IMR-90 (cell line): ENCODE data around the gene TRAPPC8. TPM values are rescaled to one million over a fixed set of nuclear protein-coding genes. Genes with fewer than 3 reads are reported as not detected.

ENCODE experiments used
- ATAC-seq: fragments of 200-7000 bp; cut with Tn5 transposase; 2 replicates; pipeline ENCODE4 v1.9.1; 2020; ENCODE audit warnings: low read depth, mild to moderate bottlenecking, moderate library complexity
- BruUV-seq: library from RNA; stranded (reverse); fragments of 400-500 nt; replicated peaks from 2 replicates; lab custom pipeline; 2021; lab: Mats Ljungman, UMichigan
- CTCF ChIA-PET: fragments of 300-600 bp; formaldehyde crosslinking; extraction: SDS; loops from one replicate; lab custom pipeline; 2021; ENCODE audit warnings: antibody characterized with exemption; lab: Yijun Ruan, JAX
- POLR2A ChIA-PET: fragments of 300-600 bp; sonication (Branson Sonifier 250); formaldehyde crosslinking; loops from one replicate; lab custom pipeline; 2022; ENCODE audit warnings: antibody characterized with exemption; ENCODE audit not compliant: unreplicated experiment; lab: Charles Lee
- DNase-seq: peaks from one replicate; pipeline ENCODE4 v3.0.0; 2013
- H2AFZ ChIP-seq: replicated peaks from 2 replicates; pipeline ENCODE3; 2013; ENCODE audit warnings: low read length, mild to moderate bottlenecking; ENCODE audit not compliant: poor library complexity
- H2AK5ac ChIP-seq: 2 replicates; pipeline ENCODE4 v1.6.1; 2013; ENCODE audit warnings: low read depth, low read length, inconsistent platforms
- H2AK9ac ChIP-seq: replicated peaks from 2 replicates; pipeline ENCODE3; 2013; ENCODE audit warnings: mild to moderate bottlenecking, low read depth, low read length, moderate library complexity; ENCODE audit not compliant: poor library complexity
- H2BK120ac ChIP-seq: 2 replicates; pipeline ENCODE4 v1.6.1; 2013; ENCODE audit warnings: low read depth, low read length, inconsistent platforms
- H2BK15ac ChIP-seq: 3 replicates; pipeline ENCODE4 v1.6.1; 2013; ENCODE audit warnings: low read depth, low read length, inconsistent platforms
- H2BK20ac ChIP-seq: 2 replicates; pipeline ENCODE4 v1.6.1; 2013; ENCODE audit warnings: low read depth, mild to moderate bottlenecking, inconsistent platforms, low read length, moderate library complexity
- H2BK5ac ChIP-seq: 2 replicates; pipeline ENCODE4 v1.6.1; 2013; ENCODE audit warnings: mild to moderate bottlenecking, low read depth, low read length, inconsistent platforms; ENCODE audit not compliant: poor library complexity, severe bottlenecking
- H3K14ac ChIP-seq: replicated peaks from 2 replicates; pipeline ENCODE4 v1.6.1; 2013; ENCODE audit warnings: low read depth, low read length, inconsistent platforms
- H3K18ac ChIP-seq: 2 replicates; pipeline ENCODE4 v1.6.1; 2013; ENCODE audit warnings: low read depth, low read length, control low read depth
- H3K23ac ChIP-seq: 2 replicates; pipeline ENCODE4 v1.6.1; 2013; ENCODE audit warnings: low read depth, low read length, inconsistent platforms
- H3K27ac ChIP-seq: 2 replicates; pipeline ENCODE4 v1.5.1; 2013; ENCODE audit warnings: mild to moderate bottlenecking, control low read depth, low read length; ENCODE audit not compliant: insufficient read depth
- H3K27me3 ChIP-seq: 2 replicates; pipeline ENCODE4 v1.6.1; 2013; ENCODE audit warnings: low read length; ENCODE audit not compliant: control insufficient read depth, insufficient read depth
- H3K36me3 ChIP-seq: 2 replicates; pipeline ENCODE4 v1.6.1; 2013; ENCODE audit warnings: low read length, mixed read lengths; ENCODE audit not compliant: control insufficient read depth, insufficient read depth
- H3K4ac ChIP-seq: 2 replicates; pipeline ENCODE4 v1.6.1; 2013; ENCODE audit warnings: low read depth, low read length, inconsistent platforms
- H3K4me1 ChIP-seq: 2 replicates; pipeline ENCODE4 v1.6.1; 2013; ENCODE audit warnings: low read length, mixed read lengths; ENCODE audit not compliant: control insufficient read depth, insufficient read depth
- H3K4me2 ChIP-seq: 2 replicates; pipeline ENCODE4 v1.6.1; 2013; ENCODE audit warnings: low read depth, mild to moderate bottlenecking, control low read depth, low read length, moderate library complexity
- H3K4me3 ChIP-seq: 2 replicates; pipeline ENCODE4 v1.5.1; 2013; ENCODE audit warnings: low read depth, mild to moderate bottlenecking, control low read depth, low read length, moderate library complexity; ENCODE audit not compliant: insufficient read depth
- H3K56ac ChIP-seq: 2 replicates; pipeline ENCODE4 v1.6.1; 2013; ENCODE audit warnings: low read length, inconsistent platforms; ENCODE audit not compliant: insufficient read depth; ENCODE audit errors: extremely low read depth
- H3K79me1 ChIP-seq, 2 experiments: 2 replicates each; pipeline ENCODE4 v1.6.1; 2013; ENCODE audit warnings: low read length in 2 of 2, inconsistent platforms in 1 of 2, low read depth in 1 of 2
- H3K9ac ChIP-seq: 2 replicates; pipeline ENCODE4 v1.6.1; 2013; ENCODE audit warnings: low read depth, low read length, control low read depth
- H3K9me1 ChIP-seq: 2 replicates; pipeline ENCODE4 v1.6.1; 2013; ENCODE audit warnings: low read length, inconsistent platforms; ENCODE audit not compliant: insufficient read depth
- H3K9me3 ChIP-seq: 2 replicates; pipeline ENCODE4 v1.6.1; 2013; ENCODE audit warnings: low read length; ENCODE audit not compliant: control insufficient read depth, insufficient read depth
- H4K20me1 ChIP-seq: 2 replicates; pipeline ENCODE4 v1.6.1; 2013; ENCODE audit warnings: low read length, inconsistent platforms; ENCODE audit not compliant: insufficient read depth
- H4K5ac ChIP-seq: 2 replicates; pipeline ENCODE4 v1.6.1; 2013; ENCODE audit warnings: mild to moderate bottlenecking, low read depth, low read length, control low read depth
- H4K8ac ChIP-seq, 2 experiments: 2 replicates each; pipeline ENCODE4 v1.6.1; 2013; ENCODE audit warnings: low read depth in 2 of 2, low read length in 2 of 2, control low read depth in 1 of 2, inconsistent platforms in 1 of 2
- H4K91ac ChIP-seq: 2 replicates; pipeline ENCODE4 v1.6.1; 2013; ENCODE audit warnings: low read depth, low read length, inconsistent platforms; ENCODE audit not compliant: insufficient read depth
- CEBPB ChIP-seq: IDR thresholded peaks from 2 replicates; pipeline ENCODE4 v1.6.1; 2012; ENCODE audit warnings: low read depth, low read length, improper control_type of control experiment
- CHD1 ChIP-seq: IDR thresholded peaks from 2 replicates; pipeline ENCODE4 v1.6.1; 2012; ENCODE audit warnings: low read depth, low read length, improper control_type of control experiment
- USF2 ChIP-seq: fragments of 150-350 bp; IDR thresholded peaks from 2 replicates; pipeline ENCODE4 v1.6.1; 2017; ENCODE audit warnings: mild to moderate bottlenecking, antibody characterized with exemption, low read length, low read depth
- WGBS, 2 experiments: methylation state at CpG; one replicate each; pipeline versions ENCODE4 v1.1.5 to v1.1.7; 2013; ENCODE audit warnings: missing lambda C conversion rate in 2 of 2; ENCODE audit not compliant: insufficient read length in 1 of 2; ENCODE audit errors: extremely low coverage in 2 of 2; 5-methylcytosine and 5-hydroxymethylcytosine counted together
- dilution Hi-C: fragments of 300-500 bp; cut with HindIII; formaldehyde crosslinking; loops from one replicate; pipeline ENCODE4 v1.14.3; 2018; ENCODE audit warnings: low sequenced_read_pairs; ENCODE audit not compliant: unreplicated experiment
- in situ Hi-C: fragments of 300-500 bp; cut with MboI; formaldehyde crosslinking; loops from 3 replicates; pipeline ENCODE4 v1.14.3; 2019; ENCODE audit warnings: low sequenced_read_pairs, inconsistent platforms, mixed read lengths
- intact Hi-C: fragments of 100-400 bp; cut with micrococcal nuclease; formaldehyde crosslinking; loops from 2 replicates; pipeline ENCODE4 v1.10.0; 2022
- polyA plus RNA-seq, 3 experiments: library from polyadenylated mRNA; depleted of rRNA; stranded (reverse); fragments of >200 nt; gene quantifications; 2 replicates each; pipeline ENCODE4 v1.2.3, GENCODE V29; 2012; ENCODE audit warnings: low replicate concordance in 1 of 3
- total RNA-seq: library from RNA; depleted of rRNA; stranded (reverse); fragments of >200 nt; gene quantifications from 2 replicates; pipeline ENCODE4 v1.2.3, GENCODE V29; 2012

Gene TRAPPC8
- total and polyA plus RNA-seq, 2 of the 4 experiments (the other 2 are of a cell fraction), result 21.8 to 54.3 TPM

GRCh38 chr18:31979714-31980113, 36.8 kb upstream of the TRAPPC8 start:
- BruUV-seq, result no TSS peak

More at GRCh38 chr18:31979714-31980113, 36.8 kb upstream of the TRAPPC8 start:
- Histone ChIP-seq H2BK20ac (no peak overlapping the region), H3K56ac (no peak overlapping the region), H3K4me3 (no peak overlapping the region), H2AK5ac (no peak overlapping the region), H3K18ac (no peak overlapping the region), H3K9me1 (no peaks in the 10 kb centered on the region), H4K20me1 (no peaks in the 10 kb centered on the region), H3K23ac (no peak overlapping the region), H4K91ac (no peak overlapping the region), H4K5ac (no peak overlapping the region), H3K27ac (no peak overlapping the region), H3K9me3 (peaks cover 1% of the 10 kb centered on the region), H4K8ac (no peak overlapping the region), H3K79me1 (no peaks in the 10 kb centered on the region), H2AFZ (no peak overlapping the region), H3K14ac (no peak overlapping the region), H3K4ac (no peak overlapping the region), H2BK15ac (no peak overlapping the region), H2BK120ac (no peak overlapping the region), H2BK5ac (no peak overlapping the region), H2AK9ac (no peak overlapping the region), H3K4me2 (no peak overlapping the region), H3K4me1 (no peaks in the 10 kb centered on the region), H3K9ac (no peak overlapping the region), H3K27me3 (no peaks in the 10 kb centered on the region), H3K36me3 (no peaks in the 10 kb centered on the region)
- in situ Hi-C loops (loop anchor here (10.0 kb wide), 1 partner anchor 245 kb away; no protein-coding TSS in a partner anchor), dilution Hi-C loops (no loop called here), intact Hi-C loops (loop anchor here (5.0 kb wide), 1 partner anchor 157 kb away; no protein-coding TSS in a partner anchor)
- POLR2A ChIA-PET, result no interaction called here
- no CpG with 5 or more reads among the region's 2 CpGs for WGBS, 2 experiments
- DNase-seq (no peak), ATAC-seq (no peak)
- no peak for TF ChIP-seq USF2
- TF ChIP-seq CEBPB, result no peak
- TF ChIP-seq CHD1, result no peak
- CTCF ChIA-PET, result interaction anchor here (0.6 to 0.8 kb wide), 2 partner anchors 11 to 39 kb away, joined by 3 read pairs; partner anchors contain the start of gene RNF125
